ENCODE measurements around the gene MSS51. TPM values are rescaled to one million over a fixed set of nuclear protein-coding genes. Genes with fewer than 3 reads are reported as not detected.
A peak's percentile ranks its signal among the peaks of the same experiment; 100 is the strongest.

MSS51 gene
- total RNA-seq, 2 experiments from 2014 or later, result 1.6 to 1.9 TPM

DNA sequence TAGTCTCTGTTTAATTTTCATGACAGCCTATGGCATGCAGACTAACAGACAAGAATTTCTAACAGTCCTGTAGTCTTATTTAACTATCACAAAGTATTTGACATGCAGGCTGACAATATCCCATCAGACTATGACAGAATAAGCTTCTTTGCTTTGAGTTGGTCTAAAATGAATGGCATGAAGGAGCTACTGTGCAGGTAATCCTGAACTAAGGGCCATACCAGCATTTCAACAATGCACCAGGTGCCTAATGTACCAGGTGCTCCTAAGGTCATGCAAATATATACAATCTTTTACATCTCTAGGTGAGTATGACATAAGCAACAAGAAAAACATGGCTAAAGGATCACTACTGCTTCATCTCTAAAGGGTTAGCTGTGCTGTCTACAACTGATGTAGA lies 13.6 kb upstream of the MSS51 start:
- no peaks in the 10 kb centered on the region for H3K4me1 Mint-ChIP-seq (ENCODE audit: low read depth)
- DNase-seq, result no peak
- peaks cover 6% of the 10 kb centered on the region for H3K36me3 Mint-ChIP-seq (ENCODE audit: low read depth)
- intact Hi-C loops (cut with micrococcal nuclease), result no loop called here
- H3K9me3 Mint-ChIP-seq, result no peaks in the 10 kb centered on the region
- no peak overlapping the region for H3K27ac Mint-ChIP-seq
- H3K27me3 Mint-ChIP-seq (ENCODE audit: low read depth), result no peaks in the 10 kb centered on the region
- no peak overlapping the region for H3K4me3 Mint-ChIP-seq
- CTCF ChIA-PET, result interaction anchor here (1.7 kb wide), 1 partner anchor 49 kb away, joined by 3 read pairs; no protein-coding TSS in a partner anchor

DNA sequence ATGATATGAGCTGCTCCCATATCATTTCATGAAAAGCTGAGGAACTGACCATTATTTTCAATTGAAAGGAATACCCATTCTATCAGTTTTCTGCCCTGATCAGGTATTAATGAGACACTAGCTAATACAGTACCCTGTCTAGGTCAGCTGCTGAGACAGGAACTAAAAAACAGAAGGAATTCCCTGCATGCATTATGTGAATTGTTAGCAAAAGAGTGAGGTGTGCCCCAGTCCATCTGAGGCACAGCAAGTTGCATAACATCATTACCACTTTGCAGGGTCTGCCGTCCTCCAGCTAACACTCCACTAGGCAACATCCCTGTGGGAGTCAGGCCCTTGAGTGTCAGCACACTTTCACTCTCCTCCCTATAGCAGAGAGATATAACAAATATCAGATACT lies 11.1 kb upstream of the MSS51 start:
- Mint-ChIP-seq H3K9me3 (no peaks in the 10 kb centered on the region), H3K36me3 (ENCODE audit: low read depth) (peaks cover 4% of the 10 kb centered on the region), H3K27me3 (ENCODE audit: low read depth) (no peaks in the 10 kb centered on the region), H3K4me3 (no peak overlapping the region), H3K27ac (no peak overlapping the region), H3K4me1 (ENCODE audit: low read depth) (peaks cover 6% of the 10 kb centered on the region)
- DNase-seq, result no peak
- CTCF ChIA-PET, result no interaction called here
- intact Hi-C loops (cut with micrococcal nuclease), result no loop called here

DNA sequence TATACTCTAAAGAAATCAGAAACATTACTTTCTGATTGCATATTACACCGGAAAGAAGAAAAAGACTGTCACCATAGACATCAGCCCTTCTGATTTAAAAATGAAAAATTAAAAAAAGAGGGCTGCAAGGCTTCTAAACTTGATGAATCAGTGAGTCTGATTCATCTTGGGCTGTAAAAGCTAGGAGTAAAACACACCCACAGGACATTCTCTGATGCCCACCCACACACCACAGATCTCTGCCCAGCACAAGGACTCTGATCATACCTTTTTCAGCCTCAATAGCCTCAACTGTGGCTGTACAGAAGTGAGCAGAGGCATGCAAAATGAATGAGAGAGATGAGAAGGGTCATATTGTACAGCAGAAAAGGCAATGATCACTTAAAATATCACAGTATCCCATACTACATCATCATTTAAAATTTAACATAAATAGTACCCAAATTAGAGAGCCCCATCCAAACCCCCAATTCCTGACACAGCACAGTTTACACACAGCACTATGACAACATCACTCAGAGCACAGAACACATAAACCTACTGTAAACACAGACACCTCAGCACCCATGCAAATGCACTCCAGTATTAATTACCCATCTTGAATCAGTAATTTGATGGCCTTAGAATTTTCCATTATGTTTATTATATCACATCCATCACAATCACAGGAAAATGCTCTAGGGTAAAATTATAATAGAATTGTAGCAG lies 6.4 kb upstream of the MSS51 start:
- Mint-ChIP-seq H3K27me3 (ENCODE audit: low read depth) (no peaks in the 10 kb centered on the region), H3K27ac (no peak overlapping the region), H3K4me3 (no peak overlapping the region), H3K4me1 (ENCODE audit: low read depth) (peaks cover 15% of the 10 kb centered on the region), H3K36me3 (ENCODE audit: low read depth) (peaks cover 6% of the 10 kb centered on the region), H3K9me3 (no peaks in the 10 kb centered on the region)
- DNase-seq, result no peak
- intact Hi-C loops (cut with micrococcal nuclease), result no loop called here
- CTCF ChIA-PET, result no interaction called here

DNA sequence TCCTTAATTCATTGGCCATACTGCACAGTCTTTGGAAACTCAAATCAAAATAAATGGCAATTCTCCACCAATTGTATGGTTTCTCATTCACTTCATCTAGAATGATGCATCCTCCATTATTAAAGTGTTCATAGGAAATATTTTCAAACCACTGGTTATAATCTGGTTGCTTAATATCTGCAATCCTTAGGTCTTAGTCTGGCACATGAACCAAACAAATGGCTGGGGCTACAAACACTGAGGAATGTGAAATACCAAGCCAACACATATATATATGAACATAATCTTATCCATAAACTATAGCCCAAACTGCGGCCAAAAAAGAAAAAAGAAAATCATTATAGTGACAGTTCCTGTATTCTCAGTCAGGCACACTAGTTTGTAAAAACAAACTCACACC lies 5.7 kb upstream of the MSS51 start:
- CTCF ChIA-PET, result no interaction called here
- no peak overlapping the region for H3K4me3 Mint-ChIP-seq
- intact Hi-C loops (cut with micrococcal nuclease), result no loop called here
- no peaks in the 10 kb centered on the region for H3K9me3 Mint-ChIP-seq
- no peaks in the 10 kb centered on the region for H3K27me3 Mint-ChIP-seq (ENCODE audit: low read depth)
- peaks cover 15% of the 10 kb centered on the region for H3K4me1 Mint-ChIP-seq (ENCODE audit: low read depth)
- no peak overlapping the region for H3K27ac Mint-ChIP-seq
- peaks cover 6% of the 10 kb centered on the region for H3K36me3 Mint-ChIP-seq (ENCODE audit: low read depth)
- DNase-seq, result no peak

DNA sequence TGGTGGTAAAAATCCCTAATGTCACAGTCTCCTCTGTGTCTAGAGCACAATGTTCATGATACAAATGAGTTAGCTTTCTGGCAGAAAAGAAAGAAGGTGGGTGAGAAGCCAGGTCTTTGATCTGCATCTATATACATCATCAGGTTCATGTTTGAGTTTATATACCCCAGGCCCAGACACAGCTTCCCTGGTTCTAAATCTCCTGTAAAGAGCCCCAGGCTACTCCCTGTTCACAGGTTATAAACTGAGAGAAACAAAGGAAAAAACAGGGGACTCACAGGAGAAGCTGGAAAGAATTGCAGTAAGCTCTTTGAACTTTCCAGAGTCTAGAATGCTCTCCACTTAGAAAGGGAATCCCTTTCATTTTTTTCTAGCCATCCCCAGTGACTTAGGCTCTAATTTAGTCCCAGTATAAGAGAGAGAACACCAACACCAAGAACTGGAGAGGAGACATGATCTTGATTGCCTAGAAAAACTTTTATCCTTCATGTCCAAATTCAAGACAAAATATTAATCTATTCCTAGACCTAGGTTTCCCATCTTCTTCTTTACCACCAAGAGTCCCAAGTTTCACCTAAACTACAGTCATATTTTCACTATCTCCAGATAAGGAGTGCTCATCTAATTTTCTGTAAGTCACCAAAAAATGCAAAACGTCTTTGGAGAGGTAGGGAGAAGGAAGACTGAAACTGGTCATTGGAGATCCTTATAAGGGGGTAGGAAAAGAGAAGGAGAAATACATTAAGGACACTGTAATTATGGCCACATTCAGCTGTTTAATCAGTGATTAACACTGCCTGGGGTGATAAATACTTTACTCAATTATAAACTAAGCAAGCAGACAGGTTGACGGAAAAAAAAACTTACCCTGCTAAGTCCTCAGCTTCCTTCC lies 469 bp downstream of the MSS51 start:
- CTCF ChIA-PET, result no interaction called here
- Mint-ChIP-seq H3K4me1 (ENCODE audit: low read depth) (peaks cover 16% of the 10 kb centered on the region), H3K9me3 (no peaks in the 10 kb centered on the region), H3K4me3 (no peak overlapping the region), H3K27ac (no peak overlapping the region), H3K27me3 (ENCODE audit: low read depth) (no peaks in the 10 kb centered on the region), H3K36me3 (ENCODE audit: low read depth) (peaks cover 3% of the 10 kb centered on the region)
- DNase-seq, result no peak
- intact Hi-C loops (cut with micrococcal nuclease), result no loop called here

DNA sequence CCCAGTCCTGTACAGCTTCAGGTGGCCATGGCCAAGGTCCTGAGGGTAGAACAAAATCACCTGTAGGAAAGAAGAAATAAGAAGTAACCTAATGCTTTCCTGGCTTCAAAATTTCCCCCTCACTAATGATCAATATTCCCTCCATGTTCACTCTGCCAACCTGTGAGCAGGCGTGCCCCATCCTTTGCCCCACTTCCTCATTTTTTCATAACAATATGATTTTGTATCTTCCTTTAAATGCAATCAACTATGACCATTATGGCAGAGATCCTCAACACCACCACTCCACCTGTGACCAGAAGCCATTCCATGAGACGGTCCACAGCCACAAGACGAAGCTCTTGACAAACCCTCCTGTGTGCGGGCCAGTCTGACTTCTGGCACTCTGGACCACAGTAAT lies 7.0 kb downstream of the MSS51 start:
- H3K27ac Mint-ChIP-seq, result no peak overlapping the region
- peaks cover 11% of the 10 kb centered on the region for H3K4me1 Mint-ChIP-seq (ENCODE audit: low read depth)
- no peak for DNase-seq
- no peaks in the 10 kb centered on the region for H3K9me3 Mint-ChIP-seq
- no peaks in the 10 kb centered on the region for H3K27me3 Mint-ChIP-seq (ENCODE audit: low read depth)
- H3K36me3 Mint-ChIP-seq (ENCODE audit: low read depth), result peaks cover 23% of the 10 kb centered on the region
- no peak overlapping the region for H3K4me3 Mint-ChIP-seq
- CTCF ChIA-PET, result no interaction called here
- intact Hi-C loops (cut with micrococcal nuclease), result no loop called here

DNA sequence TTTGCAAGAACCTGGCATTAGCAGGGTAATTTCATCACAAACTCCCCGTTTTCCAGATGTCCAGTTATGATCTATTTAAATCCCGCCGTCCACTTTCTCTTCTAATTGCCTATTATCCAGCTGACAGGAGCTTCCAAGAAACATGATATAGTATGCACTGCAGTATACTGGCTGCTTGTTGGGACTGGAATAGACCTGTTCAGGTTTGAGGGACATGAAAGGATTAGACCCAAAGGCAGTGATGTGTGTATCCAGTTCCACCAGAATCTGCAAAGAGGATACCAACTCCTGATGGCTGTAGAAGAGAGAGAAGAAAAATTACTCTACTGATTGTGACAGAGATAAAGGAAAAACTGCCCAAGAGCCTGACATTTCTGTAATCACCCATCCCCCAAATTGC lies 8.9 kb downstream of the MSS51 start:
- Mint-ChIP-seq H3K27ac (no peak overlapping the region), H3K9me3 (no peaks in the 10 kb centered on the region), H3K4me1 (ENCODE audit: low read depth) (peaks cover 11% of the 10 kb centered on the region), H3K4me3 (no peak overlapping the region), H3K27me3 (ENCODE audit: low read depth) (no peaks in the 10 kb centered on the region), H3K36me3 (ENCODE audit: low read depth) (peaks cover 23% of the 10 kb centered on the region)
- intact Hi-C loops (cut with micrococcal nuclease), result no loop called here
- DNase-seq, result no peak
- CTCF ChIA-PET, result no interaction called here

DNA sequence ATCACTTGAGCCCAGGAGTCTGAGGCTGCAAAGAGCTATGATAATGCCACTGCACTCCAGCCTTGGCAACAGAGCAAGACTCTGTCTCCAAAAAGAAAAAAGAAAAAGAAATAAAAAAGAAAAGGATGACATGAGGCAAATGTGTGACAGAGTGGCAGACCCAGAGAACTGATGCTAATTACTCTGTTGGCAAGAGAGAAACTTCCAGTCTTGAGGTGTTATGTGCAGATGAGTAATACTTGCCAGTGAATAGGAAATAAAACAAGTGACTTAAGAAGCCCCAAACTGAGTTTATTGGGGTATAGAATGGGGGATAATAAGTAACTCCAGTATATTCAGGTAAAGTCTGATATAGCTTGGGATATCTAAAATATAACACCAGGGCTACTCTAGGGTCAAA lies 10.1 kb downstream of the MSS51 start:
- Mint-ChIP-seq H3K36me3 (ENCODE audit: low read depth) (peaks cover 23% of the 10 kb centered on the region), H3K27ac (peak overlapping the region; percentile 25), H3K4me3 (no peak overlapping the region), H3K9me3 (no peaks in the 10 kb centered on the region), H3K27me3 (ENCODE audit: low read depth) (no peaks in the 10 kb centered on the region), H3K4me1 (ENCODE audit: low read depth) (peaks cover 11% of the 10 kb centered on the region)
- DNase-seq, result no peak
- CTCF ChIA-PET, result no interaction called here
- intact Hi-C loops (cut with micrococcal nuclease), result no loop called here

DNA sequence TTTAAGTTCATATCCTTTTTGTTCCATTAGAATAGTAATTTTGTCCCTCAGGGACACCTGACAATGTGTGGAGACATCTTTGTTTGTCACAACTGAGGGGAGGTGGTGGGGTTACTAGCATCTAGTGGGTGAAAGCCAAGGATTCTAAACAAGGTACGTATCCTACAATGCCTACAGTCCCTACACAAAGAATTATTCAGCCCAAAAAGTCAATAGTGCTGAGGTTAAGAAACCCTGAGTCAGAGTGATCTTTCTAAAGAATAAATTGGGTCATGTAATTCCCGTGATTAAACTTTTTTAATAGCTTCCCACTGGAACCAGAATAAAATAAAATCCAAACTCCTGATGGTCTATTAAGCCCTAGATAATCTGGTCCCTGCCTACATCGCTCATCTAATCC lies 16.8 kb downstream of the MSS51 start:
- H3K9me3 Mint-ChIP-seq, result no peaks in the 10 kb centered on the region
- intact Hi-C loops (cut with micrococcal nuclease), result no loop called here
- CTCF ChIA-PET, result interaction anchor here (0.8 kb wide), 1 partner anchor 41 kb away, joined by 3 read pairs; no protein-coding TSS in a partner anchor
- peaks cover 1% of the 10 kb centered on the region for H3K36me3 Mint-ChIP-seq (ENCODE audit: low read depth)
- H3K4me3 Mint-ChIP-seq, result no peak overlapping the region
- peaks cover 5% of the 10 kb centered on the region for H3K27me3 Mint-ChIP-seq (ENCODE audit: low read depth)
- no peak for DNase-seq
- H3K27ac Mint-ChIP-seq, result no peak overlapping the region
- peaks cover 27% of the 10 kb centered on the region for H3K4me1 Mint-ChIP-seq (ENCODE audit: low read depth)

DNA sequence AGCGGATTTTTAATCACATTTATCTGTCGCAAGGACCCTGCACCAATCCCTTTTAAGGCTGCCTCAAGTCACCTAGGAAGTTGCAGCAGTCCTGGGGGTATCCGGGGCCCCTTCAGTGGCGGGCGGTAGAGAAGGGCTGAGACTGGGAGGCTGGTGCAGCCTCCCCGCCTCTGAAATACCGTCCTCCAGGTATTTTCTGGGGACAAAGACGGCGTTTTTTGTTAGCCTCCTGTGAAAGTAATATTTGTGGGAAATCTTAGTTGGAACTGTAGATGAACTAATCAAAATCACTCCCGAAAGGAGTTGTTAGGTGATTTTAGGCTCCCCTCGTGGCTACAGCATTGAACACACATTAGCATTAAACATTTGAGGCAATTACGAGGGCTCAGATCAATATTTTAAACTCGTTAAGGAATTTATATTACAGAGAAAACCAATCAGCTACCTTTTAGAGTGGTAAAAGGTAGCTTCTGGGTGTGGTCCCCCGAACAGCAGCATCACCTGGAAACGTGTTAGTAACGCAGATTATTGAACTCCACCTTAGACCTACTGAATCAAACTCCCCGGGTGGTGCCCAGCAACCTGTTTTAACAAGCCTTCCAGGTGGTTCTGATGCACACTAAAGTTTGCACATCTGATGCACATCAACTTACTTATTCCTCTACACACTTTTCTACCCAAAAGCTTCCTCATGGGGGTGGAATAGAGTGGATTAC lies 19.0 kb downstream of the MSS51 start:
- peak; percentile 12 for DNase-seq
- no peaks in the 10 kb centered on the region for H3K9me3 Mint-ChIP-seq
- H3K27ac Mint-ChIP-seq, result peak overlapping the region; percentile 59
- peak overlapping the region; percentile 95 for H3K4me3 Mint-ChIP-seq
- intact Hi-C loops (cut with micrococcal nuclease), result loop anchor here (1.0 to 5.0 kb wide), 9 partner anchors 56 to 1413 kb away; partner anchors contain the start of genes CFAP70, DNAJC9, KAT6B and MICU1
- H3K4me1 Mint-ChIP-seq (ENCODE audit: low read depth), result peaks cover 48% of the 10 kb centered on the region
- peaks cover 5% of the 10 kb centered on the region for H3K27me3 Mint-ChIP-seq (ENCODE audit: low read depth)
- CTCF ChIA-PET, result interaction anchor here (0.6 to 1.6 kb wide), 2 partner anchors 161 to 300 kb away, joined by 4 read pairs; no protein-coding TSS in a partner anchor
- peaks cover 9% of the 10 kb centered on the region for H3K36me3 Mint-ChIP-seq (ENCODE audit: low read depth)

DNA sequence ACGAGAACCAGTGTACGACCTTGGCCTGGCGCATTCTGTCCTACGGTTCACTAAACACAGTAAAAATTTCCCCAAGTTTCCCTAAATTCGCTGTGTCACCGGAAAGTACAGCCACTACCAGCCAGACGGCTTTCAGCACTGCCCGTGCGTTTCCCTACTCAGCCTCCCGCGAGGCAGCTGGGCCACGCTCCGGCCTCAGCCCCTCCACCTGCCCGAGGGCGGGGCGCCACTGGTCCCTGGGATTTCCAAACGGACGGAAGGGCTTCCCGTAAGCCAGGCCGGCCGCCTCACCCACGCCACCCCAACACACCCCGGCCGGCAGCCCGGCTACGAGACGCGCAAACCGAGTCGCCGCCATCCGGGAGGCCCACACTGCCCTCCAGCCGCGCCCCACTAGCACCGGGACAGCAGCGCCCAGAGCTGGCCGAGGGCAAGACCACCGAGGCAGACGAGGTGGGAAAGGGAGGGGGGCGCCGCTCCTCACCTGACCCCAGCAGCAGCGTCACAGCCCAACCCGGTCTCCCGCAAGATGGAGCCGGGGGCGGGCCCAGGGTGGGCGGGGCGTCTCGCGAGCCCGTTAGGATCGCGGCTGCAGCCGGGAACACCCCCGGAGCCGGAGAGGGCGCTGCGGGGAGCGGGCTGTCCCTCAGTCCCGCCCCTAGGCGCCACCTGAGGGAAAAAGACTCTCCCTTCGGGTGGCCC lies 19.7 kb downstream of the MSS51 start, which contains the start of gene ANXA7:
ANXA7 (minus strand) TSS at position 531 of the 702 bp plus-strand sequence. CDS start 13,202 bp downstream, outside the sequence.
- intact Hi-C loops (cut with micrococcal nuclease), result loop anchor here (1.0 to 5.0 kb wide), 12 partner anchors 55 to 1414 kb away; partner anchors contain the start of genes CFAP70, DNAJC9, ECD and FAM149B1
- CTCF ChIA-PET, result interaction anchor here (0.6 to 1.6 kb wide), 2 partner anchors 160 to 299 kb away, joined by 4 read pairs; no protein-coding TSS in a partner anchor

More for the DNA sequence above, 19.7 kb downstream of the MSS51 start, which contains the start of gene ANXA7:
- H3K4me1 Mint-ChIP-seq (ENCODE audit: low read depth), result peaks cover 56% of the 10 kb centered on the region
- peak within 1 kb of the TSS; percentile 93 for H3K27ac Mint-ChIP-seq
- DNase-seq, result peak; percentile 96
- peaks cover 5% of the 10 kb centered on the region for H3K27me3 Mint-ChIP-seq (ENCODE audit: low read depth)
- H3K9me3 Mint-ChIP-seq, result no peaks in the 10 kb centered on the region
- peak within 1 kb of the TSS; percentile 95 for H3K4me3 Mint-ChIP-seq
- H3K36me3 Mint-ChIP-seq (ENCODE audit: low read depth), result peaks cover 9% of the 10 kb centered on the region
